NCI-H1417 treated with DMSO at 0.1 percent for 48 hours (cell line): Measurements from ENCODE around the gene SPR.
"Not testable (repeated sequence)": the region's sequence is repeated elsewhere in the genome, so short reads cannot be mapped to it uniquely, and the experiment has no call there.

Experiments
- DNase-seq: peaks from one replicate; lab custom pipeline; 2025; lab: John Stamatoyannopoulos, UW

SPR gene

GRCh38 chr2:72889991-72890390 lies 2.8 kb downstream of the SPR start:
- no peak for DNase-seq

- no peak for DNase-seq
Observed at GRCh38 chr2:72891091-72891818, 4.0 kb downstream of the SPR start.

- DNase-seq, result no peak
Observed at GRCh38 chr2:72892506-72893173, 5.4 kb downstream of the SPR start.

- DNase-seq, result no peak
Observed at GRCh38 chr2:72893594-72894319, 6.5 kb downstream of the SPR start.

- no peak for DNase-seq
Observed at GRCh38 chr2:72894514-72894913, 7.3 kb downstream of the SPR start.

- no peak for DNase-seq
Observed at GRCh38 chr2:72895154-72895553, 7.9 kb downstream of the SPR start.

- DNase-seq, result no peak
Observed at GRCh38 chr2:72895759-72896281, 8.6 kb downstream of the SPR start.

GRCh38 chr2:72896446-72896845 lies 9.2 kb downstream of the SPR start:
- DNase-seq, result no peak

- no peak for DNase-seq
Observed at GRCh38 chr2:72897785-72898584, 10.8 kb downstream of the SPR start.

GRCh38 chr2:72898585-72898906 lies 11.3 kb downstream of the SPR start:
- DNase-seq, result no peak

GRCh38 chr2:72900191-72900825 lies 13.1 kb downstream of the SPR start:
- no peak for DNase-seq

- DNase-seq, result no peak
Observed at GRCh38 chr2:72901426-72901825, 14.2 kb downstream of the SPR start.

GRCh38 chr2:72907369-72907768 lies 20.2 kb downstream of the SPR start:
- not testable (repeated sequence) for DNase-seq

GRCh38 chr2:72908741-72909140 lies 21.5 kb downstream of the SPR start:
- DNase-seq, result no peak

- no peak for DNase-seq
Observed at GRCh38 chr2:72911256-72911655, 24.0 kb downstream of the SPR start.

- no peak for DNase-seq
Observed at GRCh38 chr2:72913486-72914205, 26.4 kb downstream of the SPR start.

GRCh38 chr2:72914206-72914559 lies 27.0 kb downstream of the SPR start:
- no peak for DNase-seq

- DNase-seq, result no peak
Observed at GRCh38 chr2:72914589-72915319, 27.5 kb downstream of the SPR start.

GRCh38 chr2:72915320-72915906 lies 28.2 kb downstream of the SPR start:
- no peak for DNase-seq
